Omental fat pad (tissue), 4 donors: Measurements from ENCODE around the gene OR12D3. TPM values are rescaled to one million over a fixed set of nuclear protein-coding genes. Genes with fewer than 3 reads are reported as not detected.

Experiments
- ATAC-seq: fragments of 150-250 bp; one replicate; pipeline ENCODE4 v1.9.1; 2016; ENCODE audit warnings: mild to moderate bottlenecking, moderate library complexity; ENCODE audit not compliant: low FRiP score
- DNase-seq: peaks from one replicate; pipeline ENCODE4 v3.0.0-alpha.2; 2019; ENCODE audit warnings: low spot score
- CTCF ChIP-seq, 3 donors: fragments of 450-650 bp; IDR thresholded peaks; one replicate each; pipeline ENCODE4 v1.5.1; 2016 to 2017; ENCODE audit warnings: antibody characterized with exemption in 3 of 3, mild to moderate bottlenecking in 3 of 3, moderate library complexity in 2 of 3
- total RNA-seq, 4 donors: library from RNA; depleted of rRNA; stranded (reverse); fragments of >200 nt; gene quantifications; one replicate each; pipeline ENCODE4 v1.1.0, GENCODE V29; 2016

OR12D3 gene
- total RNA-seq, 4 donors from 2014 or later = not detected

GRCh38 chr6:29345380-29345779, 29.7 kb downstream of the OR12D3 start:
- no peak for TF ChIP-seq CTCF (IDR thresholded peaks at IDR 0.05)
- DNase-seq (no peak), ATAC-seq (no peak)

DNA sequence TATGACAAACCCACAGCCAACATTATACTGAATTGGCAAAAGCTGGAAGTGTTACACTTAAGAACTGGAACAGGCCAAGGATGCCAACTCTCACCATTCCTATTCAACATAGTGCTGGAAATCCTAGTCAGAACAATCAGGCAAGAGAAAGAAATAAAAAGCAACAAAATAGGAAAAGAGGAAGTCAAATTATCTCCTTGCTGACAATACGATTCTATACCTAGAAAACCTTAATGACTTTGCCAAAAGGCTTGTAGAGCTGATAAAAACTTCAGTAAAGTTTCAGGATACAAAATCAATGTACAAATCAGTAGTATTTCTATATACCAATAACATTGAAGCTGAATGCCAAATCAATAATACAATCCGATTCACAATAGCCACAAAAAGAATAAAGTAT, 38.8 kb downstream of the OR12D3 start:
- DNase-seq (no peak), ATAC-seq (no peak)
- no peak for TF ChIP-seq CTCF (IDR thresholded peaks at IDR 0.05)

- ATAC-seq (no peak), DNase-seq (no peak)
Measured at GRCh38 chr6:29332676-29333075, 42.4 kb downstream of the OR12D3 start.

DNA sequence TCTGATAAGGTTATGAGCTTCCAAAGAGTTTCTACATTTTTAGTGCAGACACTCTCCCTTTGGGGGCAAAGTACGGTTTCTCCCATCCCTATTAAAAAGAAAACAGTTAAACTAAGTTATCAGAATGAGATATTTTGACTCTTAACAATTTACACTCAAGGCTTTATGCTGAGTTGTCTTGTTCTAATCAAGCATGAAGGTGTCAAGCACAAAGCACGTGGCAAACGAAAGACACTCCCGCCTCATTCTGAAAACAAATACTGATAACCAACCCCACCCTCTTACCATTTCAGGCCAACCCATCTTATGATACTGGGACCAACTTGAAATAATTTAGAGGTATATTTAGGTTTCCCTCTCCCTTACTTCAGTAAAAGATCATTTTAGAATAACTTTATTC, 49.3 kb downstream of the OR12D3 start:
- ATAC-seq (no peak), DNase-seq (no peak)
- no peak for TF ChIP-seq CTCF (IDR thresholded peaks at IDR 0.05)

More at GRCh38 chr6:29332676-29333075, 42.4 kb downstream of the OR12D3 start:
- no peak for TF ChIP-seq CTCF (IDR thresholded peaks at IDR 0.05)

Other genes starting within 250 kb of the OR12D3 start
- not detected for gene OR2J2, start 204.4 kb downstream of the OR12D3 start, total RNA-seq
- gene OR14J1, start 73.6 kb downstream of the OR12D3 start, total RNA-seq = not detected
- not detected for gene OR5V1, start 6.4 kb downstream of the OR12D3 start, total RNA-seq
- gene OR12D2, start 20.3 kb upstream of the OR12D3 start, total RNA-seq = not detected
- not detected for gene OR12D1, start 39.6 kb upstream of the OR12D3 start, total RNA-seq
- not detected for gene OR10C1, start 64.0 kb upstream of the OR12D3 start, total RNA-seq
- gene OR11A1, start 81.8 kb upstream of the OR12D3 start, total RNA-seq = not detected
- gene OR2H1, start 81.9 kb upstream of the OR12D3 start, total RNA-seq = not detected
- gene MAS1L, start 112.7 kb upstream of the OR12D3 start, total RNA-seq = not detected
- 1 to 10 TPM in 2 of 4 donors, not detected in 2; 1.1 to 4.9 TPM for gene UBD, start 184.4 kb upstream of the OR12D3 start, total RNA-seq
- gene OR2H2, start 209.8 kb upstream of the OR12D3 start, total RNA-seq = not detected